Tibial nerve (tissue), 3 donors: ENCODE measurements around the gene TOGARAM1.

ENCODE experiments used
- CTCF ChIP-seq, 5 experiments: fragments of 200-600 bp in 3 of 5; fragments of 450-650 bp in 2 of 5; sonication (generic) in 3 of 5; IDR thresholded peaks; one replicate each; pipeline ENCODE4 v1.5.1; 2016 to 2019; ENCODE audit warnings: antibody characterized with exemption in 5 of 5, mild to moderate bottlenecking in 3 of 5, moderate library complexity in 2 of 5
- POLR2A ChIP-seq, 2 donors: fragments of 450-650 bp; IDR thresholded peaks; one replicate each; pipeline ENCODE4 v1.6.1; 2017; ENCODE audit warnings: antibody characterized with exemption in 2 of 2, mild to moderate bottlenecking in 2 of 2, moderate library complexity in 2 of 2

GRCh38 chr14:45051180-45051579 is 89.2 kb downstream of the TOGARAM1 start:
- no peak for TF ChIP-seq CTCF (IDR thresholded peaks at IDR 0.05)
- no peak for TF ChIP-seq POLR2A (IDR thresholded peaks at IDR 0.05)
